Muscle of leg (tissue), 11 donors: ENCODE measurements around the gene JMY. TPM values are rescaled to one million over a fixed set of nuclear protein-coding genes. Genes with fewer than 3 reads are reported as not detected.
A peak's percentile ranks its signal among the peaks of the same experiment; 100 is the strongest.

Experiments
- DNase-seq: peaks from one replicate; pipeline ENCODE4 v3.0.0; 2013
- H3K27ac ChIP-seq: one replicate; pipeline ENCODE4 v1.5.1; 2013; ENCODE audit warnings: mild to moderate bottlenecking, low read length, control low read depth
- H3K27me3 ChIP-seq: one replicate; pipeline ENCODE4 v1.6.1; 2013; ENCODE audit warnings: low read length; ENCODE audit not compliant: control insufficient read depth, insufficient read depth
- H3K36me3 ChIP-seq: one replicate; pipeline ENCODE4 v1.6.1; 2013; ENCODE audit warnings: low read length; ENCODE audit not compliant: control insufficient read depth, insufficient read depth
- H3K4me1 ChIP-seq: one replicate; pipeline ENCODE4 v1.6.1; 2013; ENCODE audit warnings: low read length; ENCODE audit not compliant: control insufficient read depth, insufficient read depth
- H3K4me3 ChIP-seq: one replicate; pipeline ENCODE4 v1.5.1; 2013; ENCODE audit warnings: low read length, control low read depth
- H3K9me3 ChIP-seq: replicated peaks from 2 replicates; pipeline ENCODE4 v1.6.1; 2013; ENCODE audit warnings: low read depth, low read length; ENCODE audit not compliant: control insufficient read depth
- WGBS: methylation state at CpG from one replicate; pipeline ENCODE4 v1.1.5; 2013; ENCODE audit warnings: missing lambda C conversion rate; ENCODE audit not compliant: insufficient coverage; 5-methylcytosine and 5-hydroxymethylcytosine counted together
- polyA plus RNA-seq, 8 donors: library from polyadenylated mRNA; unstranded; fragments of 120-200 nt; gene quantifications; one replicate each; pipeline versions ENCODE4 v1.2.1 to v1.2.3, GENCODE V29; 2013; ENCODE audit warnings: inconsistent platforms in 1 of 8, low replicate concordance in 1 of 8; ENCODE audit not compliant: insufficient read length in 8 of 8, insufficient read depth in 1 of 8
- total RNA-seq: library from RNA; stranded (reverse); fragments of 120-200 nt; gene quantifications from one replicate; pipeline ENCODE4 v1.2.4, GENCODE V29; 2013

JMY gene
- total and polyA plus RNA-seq, 9 donors, result 8.0 to 14.5 (median 9.1) TPM

- Histone ChIP-seq H3K4me1 (no peaks in the 10 kb centered on the region), H3K27me3 (no peaks in the 10 kb centered on the region), H3K4me3 (no peak overlapping the region), H3K36me3 (no peaks in the 10 kb centered on the region), H3K9me3 (no peaks in the 10 kb centered on the region), H3K27ac (no peak overlapping the region)
- DNase-seq, result no peak
- 88% methylated on average over 1 of the region's 3 CpGs for WGBS
These were observed 49.4 kb downstream of the JMY start for GRCh38 chr5:79285285-79285684.

- no peaks in the 10 kb centered on the region for H3K4me1 ChIP-seq
- no peaks in the 10 kb centered on the region for H3K36me3 ChIP-seq
- no peaks in the 10 kb centered on the region for H3K27me3 ChIP-seq
- H3K9me3 ChIP-seq, result no peaks in the 10 kb centered on the region
- no CpG with 5 or more reads among the region's 7 CpGs for WGBS
- no peak overlapping the region for H3K4me3 ChIP-seq
- no peak for DNase-seq
- no peak overlapping the region for H3K27ac ChIP-seq
These were observed 49.9 kb downstream of the JMY start for GRCh38 chr5:79285833-79286232.

DNA sequence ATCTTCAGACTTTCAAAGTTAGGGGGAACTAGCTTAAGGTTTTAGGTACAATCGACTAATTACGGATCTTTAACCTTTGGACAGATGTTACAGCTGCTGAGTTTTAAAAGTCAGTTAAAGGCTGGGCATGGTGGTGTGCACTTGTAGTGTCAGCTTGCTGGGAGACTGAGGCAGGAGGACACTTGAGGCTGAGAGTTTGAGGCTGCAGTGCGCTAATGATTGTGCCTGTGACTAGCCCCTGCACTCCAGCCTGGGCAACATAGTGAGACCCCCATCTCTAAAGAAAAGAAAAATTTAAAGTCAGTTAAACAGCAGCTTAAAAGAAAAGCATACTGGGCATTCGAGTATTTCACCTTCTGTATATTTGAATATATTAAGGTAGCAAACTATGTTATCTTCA is 51.4 kb downstream of the JMY start:
- Histone ChIP-seq H3K27me3 (no peaks in the 10 kb centered on the region), H3K4me3 (no peak overlapping the region), H3K9me3 (no peaks in the 10 kb centered on the region), H3K27ac (no peak overlapping the region), H3K4me1 (no peaks in the 10 kb centered on the region), H3K36me3 (no peaks in the 10 kb centered on the region)
- no peak for DNase-seq
- WGBS, result 100% methylated on average over 1 of the region's 4 CpGs

- H3K9me3 ChIP-seq, result no peaks in the 10 kb centered on the region
- WGBS, result 50% methylated on average over 1 of the region's 1 CpG
- no peak overlapping the region for H3K27ac ChIP-seq
- no peaks in the 10 kb centered on the region for H3K36me3 ChIP-seq
- no peak for DNase-seq
- no peak overlapping the region for H3K4me3 ChIP-seq
- no peaks in the 10 kb centered on the region for H3K27me3 ChIP-seq
- no peaks in the 10 kb centered on the region for H3K4me1 ChIP-seq
These were observed 52.0 kb downstream of the JMY start for GRCh38 chr5:79287907-79288306.

DNA sequence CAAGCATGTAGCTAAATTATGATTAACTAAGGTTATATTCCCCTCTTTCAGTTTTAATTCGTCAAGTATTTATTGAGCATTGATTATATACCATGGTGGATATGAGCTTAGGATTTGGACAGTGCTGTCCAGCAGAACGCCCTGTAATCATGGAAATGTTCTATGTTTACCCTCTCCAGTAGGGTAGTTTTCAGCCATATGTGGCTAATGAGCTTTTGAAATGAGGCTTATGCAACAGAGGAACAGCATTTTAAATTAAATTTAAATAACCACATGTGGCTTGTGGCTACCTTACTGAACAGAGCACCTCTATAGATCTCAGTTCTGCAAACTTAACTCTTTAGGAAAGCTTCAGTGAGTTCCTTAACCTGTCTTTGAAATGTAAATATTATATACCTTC is 59.1 kb downstream of the JMY start:
- Histone ChIP-seq H3K27ac (no peak overlapping the region), H3K36me3 (peaks cover 5% of the 10 kb centered on the region), H3K27me3 (no peaks in the 10 kb centered on the region), H3K4me1 (no peaks in the 10 kb centered on the region), H3K4me3 (no peak overlapping the region), H3K9me3 (no peaks in the 10 kb centered on the region)
- no peak for DNase-seq
- no CpG with 5 or more reads among the region's 2 CpGs for WGBS

DNA sequence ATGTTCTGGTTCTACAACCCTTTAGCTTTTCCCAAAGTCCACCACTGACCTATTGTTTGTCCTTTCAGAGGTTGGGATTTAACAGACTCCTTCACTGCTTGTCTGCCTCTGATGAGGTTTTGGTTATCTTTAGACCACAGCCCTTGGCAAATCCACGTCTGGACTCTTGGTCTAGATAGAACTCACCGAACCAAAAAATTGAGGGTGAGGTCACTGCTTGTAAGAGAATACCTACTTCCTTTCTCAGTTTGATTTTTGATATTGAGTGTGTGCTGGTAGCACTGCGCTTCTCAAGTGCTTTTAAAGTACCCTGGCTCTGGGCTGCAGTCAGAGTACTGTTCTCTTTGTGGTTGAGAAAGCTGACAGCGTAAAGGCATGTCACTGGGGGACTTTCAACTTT is 61.7 kb downstream of the JMY start:
- H3K36me3 ChIP-seq, result peaks cover 16% of the 10 kb centered on the region
- no peaks in the 10 kb centered on the region for H3K4me1 ChIP-seq
- 56% methylated on average over 1 of the region's 4 CpGs for WGBS

DNA sequence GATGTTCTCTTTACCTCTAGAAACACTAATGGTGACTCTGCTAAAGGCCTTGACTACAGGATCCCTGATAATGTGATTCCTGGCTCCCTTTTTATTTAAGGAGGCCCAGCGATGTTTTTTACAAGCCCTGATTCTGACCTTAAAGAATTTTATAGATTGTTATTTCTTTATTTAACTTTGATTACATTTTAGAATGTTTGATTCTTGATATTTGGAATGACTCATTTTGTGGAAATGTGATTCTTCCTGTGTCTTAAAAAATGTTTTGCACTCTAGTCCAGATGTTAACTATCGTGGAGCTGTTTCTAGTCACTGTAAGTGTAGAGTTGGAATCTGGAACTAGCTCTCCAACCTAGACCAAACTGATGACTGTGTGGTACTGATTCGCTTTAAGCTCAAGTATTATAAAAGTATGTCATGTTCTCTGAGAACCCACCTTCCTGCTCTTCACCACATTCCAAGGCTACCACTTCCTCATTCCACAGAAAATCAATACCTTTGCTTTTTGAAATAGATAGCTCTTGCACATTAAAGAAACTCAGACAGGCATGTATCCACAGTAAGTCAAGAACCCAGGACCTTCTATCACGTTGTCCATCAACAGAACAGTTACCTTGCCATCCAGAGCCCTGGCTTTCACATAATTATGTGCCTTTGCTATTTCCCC is 65.2 kb downstream of the JMY start:
- DNase-seq, result no peak
- Histone ChIP-seq H3K4me3 (no peak overlapping the region), H3K4me1 (no peaks in the 10 kb centered on the region), H3K27me3 (no peaks in the 10 kb centered on the region), H3K36me3 (peaks cover 20% of the 10 kb centered on the region), H3K9me3 (no peaks in the 10 kb centered on the region), H3K27ac (no peak overlapping the region)
- WGBS, result 89% methylated on average over 1 of the region's 4 CpGs

More for the DNA sequence above, 61.7 kb downstream of the JMY start:
- H3K9me3 ChIP-seq, result no peaks in the 10 kb centered on the region
- H3K27ac ChIP-seq, result no peak overlapping the region
- no peak overlapping the region for H3K4me3 ChIP-seq
- no peak for DNase-seq
- H3K27me3 ChIP-seq, result no peaks in the 10 kb centered on the region

GRCh38 chr5:79302454-79302853 is 66.5 kb downstream of the JMY start:
- DNase-seq, result no peak
- H3K4me3 ChIP-seq, result no peak overlapping the region
- H3K4me1 ChIP-seq, result no peaks in the 10 kb centered on the region
- WGBS, result no CpG with 5 or more reads among the region's 1 CpG
- no peaks in the 10 kb centered on the region for H3K27me3 ChIP-seq
- H3K9me3 ChIP-seq, result no peaks in the 10 kb centered on the region
- H3K27ac ChIP-seq, result no peak overlapping the region
- peaks cover 26% of the 10 kb centered on the region for H3K36me3 ChIP-seq

DNA sequence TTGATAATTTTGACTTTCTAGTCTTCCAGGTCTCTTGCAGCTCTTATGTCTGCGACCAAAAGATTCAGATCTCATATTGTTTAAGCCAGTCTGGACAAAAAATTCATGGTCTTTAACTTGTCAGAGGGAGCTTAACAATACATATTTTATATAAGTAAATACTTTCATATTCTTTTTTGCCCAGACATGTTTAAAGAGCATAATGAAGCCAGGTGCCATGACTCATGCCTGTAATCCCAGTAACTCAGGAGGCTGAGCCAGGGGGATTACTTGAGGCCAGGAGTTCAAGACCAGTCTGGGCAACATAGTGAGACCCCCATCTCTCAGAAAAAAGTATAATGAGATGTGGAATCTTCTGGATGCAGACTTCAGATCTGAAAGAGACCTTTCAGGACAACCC is 69.8 kb downstream of the JMY start:
- Histone ChIP-seq H3K9me3 (no peaks in the 10 kb centered on the region), H3K36me3 (peaks cover 18% of the 10 kb centered on the region)

DNA sequence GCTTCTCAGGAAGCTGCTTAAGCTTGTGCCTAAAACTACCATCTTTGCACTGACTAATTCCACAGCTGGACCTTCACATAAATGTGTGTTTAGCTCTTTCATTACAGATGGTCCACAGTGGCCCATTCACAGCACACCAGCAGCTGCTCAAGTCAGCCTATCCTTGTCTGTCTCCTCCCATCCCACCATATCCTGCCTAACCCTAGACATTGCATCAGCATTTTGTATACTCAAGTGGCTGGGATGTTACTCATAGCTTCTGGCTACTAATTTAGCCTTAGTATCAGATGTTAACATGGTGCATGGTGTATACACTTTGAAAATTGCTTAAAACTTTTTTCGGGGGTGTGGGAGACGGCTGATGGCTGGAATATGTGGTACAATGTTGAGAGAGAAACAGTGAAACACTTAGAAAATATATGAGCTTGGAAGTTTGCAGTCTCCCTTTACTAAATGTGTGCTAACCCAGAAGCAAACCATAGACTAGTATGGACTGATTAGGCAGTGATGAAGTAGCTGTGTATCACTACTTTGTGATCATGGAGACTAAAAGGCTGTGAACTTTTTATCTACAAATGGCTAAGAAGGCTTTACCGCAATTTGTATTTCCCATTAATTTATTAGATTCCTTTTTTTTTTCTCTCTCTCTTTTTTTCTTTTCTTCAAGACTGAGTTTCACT is 83.1 kb downstream of the JMY start:
- Histone ChIP-seq H3K36me3 (peaks cover 17% of the 10 kb centered on the region), H3K27ac (no peak overlapping the region), H3K4me3 (no peak overlapping the region), H3K4me1 (no peaks in the 10 kb centered on the region), H3K9me3 (no peaks in the 10 kb centered on the region), H3K27me3 (no peaks in the 10 kb centered on the region)
- 85% methylated on average over 2 of the region's 3 CpGs for WGBS
- DNase-seq, result peak; percentile 20

More for the DNA sequence above, 69.8 kb downstream of the JMY start:
- Histone ChIP-seq H3K27ac (no peak overlapping the region), H3K4me1 (no peaks in the 10 kb centered on the region), H3K4me3 (no peak overlapping the region), H3K27me3 (no peaks in the 10 kb centered on the region)
- DNase-seq, result no peak
- no CpG with 5 or more reads among the region's 1 CpG for WGBS
